SK-N-SH treated with all-trans-retinoic acid at 6 μM for 48 hours (cell line): ENCODE data around the gene FLT1.

Source experiments
- ATAC-seq: fragments of 200-7000 bp; cut with Tn5 transposase; 3 replicates; pipeline ENCODE4 v1.9.1; 2020; ENCODE audit warnings: mild to moderate bottlenecking, moderate library complexity
- ARNTL ChIP-seq: fragments of 450-650 bp; formaldehyde crosslinking; IDR thresholded peaks from 2 replicates; pipeline ENCODE4 v1.5.0; 2020; ENCODE audit warnings: low read depth, mild to moderate bottlenecking, moderate library complexity, borderline replicate concordance
- BACH2 ChIP-seq: fragments of 250-450 bp; sonication (Bioruptor Pico); IDR thresholded peaks from 2 replicates; pipeline ENCODE4 v1.9.0; 2021; ENCODE audit warnings: mild to moderate bottlenecking, borderline replicate concordance
- CSDC2 ChIP-seq: fragments of 250-450 bp; sonication (Bioruptor Pico); IDR thresholded peaks from 2 replicates; pipeline ENCODE4 v1.5.0; 2020; ENCODE audit warnings: mild to moderate bottlenecking, moderate library complexity
- ESRRG ChIP-seq: fragments of 250-450 bp; sonication (Bioruptor Pico); IDR thresholded peaks from 2 replicates; pipeline ENCODE4 v1.6.1; 2021; ENCODE audit warnings: mild to moderate bottlenecking
- GLIS3 ChIP-seq: fragments of 250-450 bp; sonication (Bioruptor Pico); IDR thresholded peaks from 2 replicates; pipeline ENCODE4 v1.5.0; 2020; ENCODE audit warnings: mild to moderate bottlenecking, moderate library complexity
- ISL1 ChIP-seq: fragments of 250-450 bp; sonication (Bioruptor Pico); IDR thresholded peaks from 2 replicates; pipeline ENCODE4 v2.1.2; 2022; ENCODE audit warnings: mild to moderate bottlenecking, moderate library complexity
- OSR1 ChIP-seq: fragments of 250-450 bp; sonication (Bioruptor Pico); IDR thresholded peaks from 2 replicates; pipeline ENCODE4 v1.8.0; 2022; ENCODE audit warnings: moderate library complexity, mild to moderate bottlenecking, inconsistent platforms
- PPARA ChIP-seq: fragments of 250-450 bp; sonication (Bioruptor Pico); IDR thresholded peaks from 2 replicates; pipeline ENCODE4 v1.5.0; 2020; ENCODE audit warnings: mild to moderate bottlenecking, borderline replicate concordance
- RARB ChIP-seq: fragments of 250-450 bp; sonication (Bioruptor Pico); IDR thresholded peaks from 2 replicates; pipeline ENCODE4 v1.8.0; 2021; ENCODE audit warnings: mild to moderate bottlenecking, moderate library complexity
- SNAI2 ChIP-seq: fragments of 250-450 bp; sonication (Bioruptor Pico); IDR thresholded peaks from 2 replicates; pipeline ENCODE4 v1.5.0; 2020; ENCODE audit warnings: mild to moderate bottlenecking, moderate library complexity
- TCF4 ChIP-seq: fragments of 250-450 bp; sonication (Bioruptor Pico); IDR thresholded peaks from 2 replicates; pipeline ENCODE4 v1.8.0; 2021; ENCODE audit warnings: mild to moderate bottlenecking, moderate library complexity, borderline replicate concordance
- TOX ChIP-seq: fragments of 250-450 bp; sonication (Bioruptor Pico); IDR thresholded peaks from 2 replicates; pipeline ENCODE4 v1.8.0; 2021; ENCODE audit warnings: mild to moderate bottlenecking, moderate library complexity, borderline replicate concordance
- ZC3H10 ChIP-seq: fragments of 250-450 bp; sonication (Bioruptor Pico); IDR thresholded peaks from 2 replicates; pipeline ENCODE4 v1.5.1; 2021; ENCODE audit warnings: mild to moderate bottlenecking, moderate library complexity
- ZFP3 ChIP-seq: fragments of 250-450 bp; sonication (Bioruptor Pico); IDR thresholded peaks from 2 replicates; pipeline ENCODE4 v1.5.0; 2020; ENCODE audit warnings: mild to moderate bottlenecking, moderate library complexity
- ZFP30 ChIP-seq: fragments of 450-650 bp; formaldehyde crosslinking; IDR thresholded peaks from 2 replicates; pipeline ENCODE4 v1.5.0; 2022; ENCODE audit warnings: mild to moderate bottlenecking, moderate library complexity
- ZNF565 ChIP-seq: fragments of 450-650 bp; formaldehyde crosslinking; conservative IDR thresholded peaks from 2 replicates; pipeline ENCODE4 v1.5.0; 2020; ENCODE audit warnings: low read depth, mild to moderate bottlenecking, moderate library complexity
- ZNF70 ChIP-seq: fragments of 450-650 bp; formaldehyde crosslinking; IDR thresholded peaks from 2 replicates; pipeline ENCODE4 v1.5.0; 2020; ENCODE audit warnings: mild to moderate bottlenecking, moderate library complexity
- TF ChIP-seq, protein P1 (sequence below): fragments of 250-450 bp; sonication (Bioruptor Pico); IDR thresholded peaks from 2 replicates; pipeline ENCODE4 v1.8.0; 2020; ENCODE audit warnings: mild to moderate bottlenecking, moderate library complexity, borderline replicate concordance
- TF ChIP-seq, protein P2 (sequence below): fragments of 250-450 bp; sonication (Bioruptor Pico); IDR thresholded peaks from 2 replicates; pipeline ENCODE4 v1.5.1; 2020; ENCODE audit warnings: low read depth, mild to moderate bottlenecking, moderate library complexity
- TF ChIP-seq, protein P3 (sequence below): fragments of 250-450 bp; sonication (Bioruptor Pico); IDR thresholded peaks from 2 replicates; pipeline ENCODE4 v1.8.0; 2021; ENCODE audit warnings: low read depth, mild to moderate bottlenecking, moderate library complexity, borderline replicate concordance
- TF ChIP-seq, protein P4 (sequence below): fragments of 250-450 bp; sonication (Bioruptor Pico); IDR thresholded peaks from 2 replicates; pipeline ENCODE4 v1.5.1; 2021; ENCODE audit warnings: mild to moderate bottlenecking, moderate library complexity
- TF ChIP-seq, protein P5 (sequence below): fragments of 250-450 bp; sonication (Bioruptor Pico); IDR thresholded peaks from 2 replicates; pipeline ENCODE4 v1.5.0; 2020; ENCODE audit warnings: mild to moderate bottlenecking, moderate library complexity

The FLT1 gene

DNA sequence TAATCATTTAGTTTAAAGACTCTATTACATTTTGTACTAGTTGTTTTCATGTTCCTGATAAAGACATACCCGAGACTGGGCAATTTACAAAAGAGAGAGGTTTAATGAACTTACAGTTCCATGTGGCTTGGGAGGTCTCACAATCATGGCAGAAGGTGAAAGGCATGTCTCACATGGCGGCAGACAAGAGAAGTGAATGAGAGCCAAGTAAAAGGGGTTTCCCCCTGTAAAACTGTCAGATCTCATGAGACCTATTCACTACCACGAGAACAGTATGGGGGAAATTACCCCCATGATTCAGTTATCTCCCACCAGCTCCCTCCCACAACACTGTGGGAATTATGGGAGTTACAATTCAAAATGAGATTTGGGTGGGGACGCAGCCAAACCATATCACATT lies 227.4 kb downstream of the FLT1 start:
- TF ChIP-seq TCF4 (CRISPR knock-in tag), result no peak
- no peak for TF ChIP-seq CSDC2 (CRISPR knock-in tag)
- TF ChIP-seq OSR1 (CRISPR knock-in tag), result no peak
- no peak for TF ChIP-seq TOX (CRISPR knock-in tag)
- TF ChIP-seq ZFP30, result no peak
- TF ChIP-seq BACH2, result no peak
- TF ChIP-seq, protein P1, sequence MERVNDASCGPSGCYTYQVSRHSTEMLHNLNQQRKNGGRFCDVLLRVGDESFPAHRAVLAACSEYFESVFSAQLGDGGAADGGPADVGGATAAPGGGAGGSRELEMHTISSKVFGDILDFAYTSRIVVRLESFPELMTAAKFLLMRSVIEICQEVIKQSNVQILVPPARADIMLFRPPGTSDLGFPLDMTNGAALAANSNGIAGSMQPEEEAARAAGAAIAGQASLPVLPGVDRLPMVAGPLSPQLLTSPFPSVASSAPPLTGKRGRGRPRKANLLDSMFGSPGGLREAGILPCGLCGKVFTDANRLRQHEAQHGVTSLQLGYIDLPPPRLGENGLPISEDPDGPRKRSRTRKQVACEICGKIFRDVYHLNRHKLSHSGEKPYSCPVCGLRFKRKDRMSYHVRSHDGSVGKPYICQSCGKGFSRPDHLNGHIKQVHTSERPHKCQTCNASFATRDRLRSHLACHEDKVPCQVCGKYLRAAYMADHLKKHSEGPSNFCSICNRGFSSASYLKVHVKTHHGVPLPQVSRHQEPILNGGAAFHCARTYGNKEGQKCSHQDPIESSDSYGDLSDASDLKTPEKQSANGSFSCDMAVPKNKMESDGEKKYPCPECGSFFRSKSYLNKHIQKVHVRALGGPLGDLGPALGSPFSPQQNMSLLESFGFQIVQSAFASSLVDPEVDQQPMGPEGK, result no peak
- TF ChIP-seq, protein P2, sequence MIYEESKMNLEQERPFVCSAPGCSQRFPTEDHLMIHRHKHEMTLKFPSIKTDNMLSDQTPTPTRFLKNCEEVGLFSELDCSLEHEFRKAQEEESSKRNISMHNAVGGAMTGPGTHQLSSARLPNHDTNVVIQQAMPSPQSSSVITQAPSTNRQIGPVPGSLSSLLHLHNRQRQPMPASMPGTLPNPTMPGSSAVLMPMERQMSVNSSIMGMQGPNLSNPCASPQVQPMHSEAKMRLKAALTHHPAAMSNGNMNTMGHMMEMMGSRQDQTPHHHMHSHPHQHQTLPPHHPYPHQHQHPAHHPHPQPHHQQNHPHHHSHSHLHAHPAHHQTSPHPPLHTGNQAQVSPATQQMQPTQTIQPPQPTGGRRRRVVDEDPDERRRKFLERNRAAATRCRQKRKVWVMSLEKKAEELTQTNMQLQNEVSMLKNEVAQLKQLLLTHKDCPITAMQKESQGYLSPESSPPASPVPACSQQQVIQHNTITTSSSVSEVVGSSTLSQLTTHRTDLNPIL, result no peak
- no peak for TF ChIP-seq ARNTL (CRISPR knock-in tag)
- no peak for TF ChIP-seq ESRRG (CRISPR knock-in tag)
- TF ChIP-seq ZFP3, result no peak
- no peak for TF ChIP-seq ZNF70 (CRISPR knock-in tag)
- TF ChIP-seq SNAI2 (CRISPR knock-in tag), result no peak
- TF ChIP-seq GLIS3, result no peak
- TF ChIP-seq ISL1 (CRISPR knock-in tag), result no peak
- TF ChIP-seq RARB (CRISPR knock-in tag), result no peak
- no peak for TF ChIP-seq ZC3H10 (CRISPR knock-in tag)
- no peak for TF ChIP-seq ZNF565 (CRISPR knock-in tag)
- TF ChIP-seq, protein P3, sequence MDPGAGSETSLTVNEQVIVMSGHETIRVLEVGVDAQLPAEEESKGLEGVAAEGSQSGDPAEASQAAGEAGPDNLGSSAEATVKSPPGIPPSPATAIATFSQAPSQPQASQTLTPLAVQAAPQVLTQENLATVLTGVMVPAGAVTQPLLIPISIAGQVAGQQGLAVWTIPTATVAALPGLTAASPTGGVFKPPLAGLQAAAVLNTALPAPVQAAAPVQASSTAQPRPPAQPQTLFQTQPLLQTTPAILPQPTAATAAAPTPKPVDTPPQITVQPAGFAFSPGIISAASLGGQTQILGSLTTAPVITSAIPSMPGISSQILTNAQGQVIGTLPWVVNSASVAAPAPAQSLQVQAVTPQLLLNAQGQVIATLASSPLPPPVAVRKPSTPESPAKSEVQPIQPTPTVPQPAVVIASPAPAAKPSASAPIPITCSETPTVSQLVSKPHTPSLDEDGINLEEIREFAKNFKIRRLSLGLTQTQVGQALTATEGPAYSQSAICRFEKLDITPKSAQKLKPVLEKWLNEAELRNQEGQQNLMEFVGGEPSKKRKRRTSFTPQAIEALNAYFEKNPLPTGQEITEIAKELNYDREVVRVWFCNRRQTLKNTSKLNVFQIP (CRISPR knock-in tag), result no peak
- TF ChIP-seq, protein P4, sequence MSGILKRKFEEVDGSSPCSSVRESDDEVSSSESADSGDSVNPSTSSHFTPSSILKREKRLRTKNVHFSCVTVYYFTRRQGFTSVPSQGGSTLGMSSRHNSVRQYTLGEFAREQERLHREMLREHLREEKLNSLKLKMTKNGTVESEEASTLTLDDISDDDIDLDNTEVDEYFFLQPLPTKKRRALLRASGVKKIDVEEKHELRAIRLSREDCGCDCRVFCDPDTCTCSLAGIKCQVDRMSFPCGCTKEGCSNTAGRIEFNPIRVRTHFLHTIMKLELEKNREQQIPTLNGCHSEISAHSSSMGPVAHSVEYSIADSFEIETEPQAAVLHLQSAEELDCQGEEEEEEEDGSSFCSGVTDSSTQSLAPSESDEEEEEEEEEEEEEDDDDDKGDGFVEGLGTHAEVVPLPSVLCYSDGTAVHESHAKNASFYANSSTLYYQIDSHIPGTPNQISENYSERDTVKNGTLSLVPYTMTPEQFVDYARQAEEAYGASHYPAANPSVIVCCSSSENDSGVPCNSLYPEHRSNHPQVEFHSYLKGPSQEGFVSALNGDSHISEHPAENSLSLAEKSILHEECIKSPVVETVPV, result no peak
- no peak for ATAC-seq

DNA sequence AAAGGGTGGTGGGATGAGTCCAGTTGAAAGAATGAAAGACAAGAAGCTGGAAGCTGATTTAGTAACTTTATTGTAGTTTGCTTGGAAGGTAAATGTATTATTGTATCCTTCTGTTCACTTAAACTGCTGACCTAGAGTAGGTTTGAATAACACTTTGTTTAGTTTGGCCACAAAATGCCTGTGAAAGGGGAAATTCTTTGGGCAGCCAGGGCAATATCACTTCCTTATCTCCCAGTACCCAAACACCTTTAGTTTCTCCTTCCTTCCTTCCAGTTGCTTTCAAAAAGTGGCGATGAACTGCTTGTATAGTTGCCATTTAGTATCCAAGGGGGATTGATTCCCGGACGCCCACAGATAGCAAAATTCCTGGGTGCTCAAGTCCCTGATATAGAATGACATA lies 236.5 kb downstream of the FLT1 start:
- TF ChIP-seq BACH2 (no peak), ISL1 (CRISPR knock-in tag) (no peak), ZC3H10 (CRISPR knock-in tag) (no peak), OSR1 (CRISPR knock-in tag) (no peak), TCF4 (CRISPR knock-in tag) (no peak), TOX (CRISPR knock-in tag) (no peak), PPARA (no peak), CSDC2 (CRISPR knock-in tag) (no peak), RARB (CRISPR knock-in tag) (no peak)
- TF ChIP-seq, protein P5, sequence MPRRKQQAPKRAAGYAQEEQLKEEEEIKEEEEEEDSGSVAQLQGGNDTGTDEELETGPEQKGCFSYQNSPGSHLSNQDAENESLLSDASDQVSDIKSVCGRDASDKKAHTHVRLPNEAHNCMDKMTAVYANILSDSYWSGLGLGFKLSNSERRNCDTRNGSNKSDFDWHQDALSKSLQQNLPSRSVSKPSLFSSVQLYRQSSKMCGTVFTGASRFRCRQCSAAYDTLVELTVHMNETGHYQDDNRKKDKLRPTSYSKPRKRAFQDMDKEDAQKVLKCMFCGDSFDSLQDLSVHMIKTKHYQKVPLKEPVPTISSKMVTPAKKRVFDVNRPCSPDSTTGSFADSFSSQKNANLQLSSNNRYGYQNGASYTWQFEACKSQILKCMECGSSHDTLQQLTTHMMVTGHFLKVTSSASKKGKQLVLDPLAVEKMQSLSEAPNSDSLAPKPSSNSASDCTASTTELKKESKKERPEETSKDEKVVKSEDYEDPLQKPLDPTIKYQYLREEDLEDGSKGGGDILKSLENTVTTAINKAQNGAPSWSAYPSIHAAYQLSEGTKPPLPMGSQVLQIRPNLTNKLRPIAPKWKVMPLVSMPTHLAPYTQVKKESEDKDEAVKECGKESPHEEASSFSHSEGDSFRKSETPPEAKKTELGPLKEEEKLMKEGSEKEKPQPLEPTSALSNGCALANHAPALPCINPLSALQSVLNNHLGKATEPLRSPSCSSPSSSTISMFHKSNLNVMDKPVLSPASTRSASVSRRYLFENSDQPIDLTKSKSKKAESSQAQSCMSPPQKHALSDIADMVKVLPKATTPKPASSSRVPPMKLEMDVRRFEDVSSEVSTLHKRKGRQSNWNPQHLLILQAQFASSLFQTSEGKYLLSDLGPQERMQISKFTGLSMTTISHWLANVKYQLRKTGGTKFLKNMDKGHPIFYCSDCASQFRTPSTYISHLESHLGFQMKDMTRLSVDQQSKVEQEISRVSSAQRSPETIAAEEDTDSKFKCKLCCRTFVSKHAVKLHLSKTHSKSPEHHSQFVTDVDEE, result no peak
- TF ChIP-seq, protein P1, result no peak
- TF ChIP-seq, protein P4, result no peak
- no peak for ATAC-seq
